HG02970 (cell line): ENCODE measurements around the gene CTDSPL.

Experiments
- ATAC-seq: cut with Tn5 transposase; IDR thresholded peaks from one replicate; pipeline ENCODE4 v1.9.1; 2021; ENCODE audit warnings: mild to moderate bottlenecking, moderate library complexity, moderate number of reproducible peaks; ENCODE audit not compliant: unreplicated experiment, low FRiP score

Gene CTDSPL

DNA sequence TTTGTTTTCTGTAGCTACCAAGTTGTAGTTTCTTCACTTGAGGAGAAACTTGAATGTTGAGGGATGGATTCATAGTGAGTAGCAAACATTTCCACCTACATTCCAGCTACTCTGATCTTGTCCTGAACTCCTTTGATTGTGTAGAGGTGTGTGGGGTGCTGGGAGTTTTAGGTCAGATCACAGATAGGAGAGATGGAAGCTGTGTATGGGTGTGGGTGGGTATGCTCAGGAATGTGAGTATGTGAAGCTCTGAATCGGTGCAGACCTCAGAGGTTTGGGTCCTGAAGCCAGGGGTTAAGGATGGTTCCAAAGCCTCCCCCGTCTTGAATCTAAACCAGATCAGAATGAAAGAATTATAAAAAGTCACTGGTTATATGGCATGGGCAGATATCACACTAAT lies 76.3 kb downstream of the CTDSPL start:
- no peak for ATAC-seq

DNA sequence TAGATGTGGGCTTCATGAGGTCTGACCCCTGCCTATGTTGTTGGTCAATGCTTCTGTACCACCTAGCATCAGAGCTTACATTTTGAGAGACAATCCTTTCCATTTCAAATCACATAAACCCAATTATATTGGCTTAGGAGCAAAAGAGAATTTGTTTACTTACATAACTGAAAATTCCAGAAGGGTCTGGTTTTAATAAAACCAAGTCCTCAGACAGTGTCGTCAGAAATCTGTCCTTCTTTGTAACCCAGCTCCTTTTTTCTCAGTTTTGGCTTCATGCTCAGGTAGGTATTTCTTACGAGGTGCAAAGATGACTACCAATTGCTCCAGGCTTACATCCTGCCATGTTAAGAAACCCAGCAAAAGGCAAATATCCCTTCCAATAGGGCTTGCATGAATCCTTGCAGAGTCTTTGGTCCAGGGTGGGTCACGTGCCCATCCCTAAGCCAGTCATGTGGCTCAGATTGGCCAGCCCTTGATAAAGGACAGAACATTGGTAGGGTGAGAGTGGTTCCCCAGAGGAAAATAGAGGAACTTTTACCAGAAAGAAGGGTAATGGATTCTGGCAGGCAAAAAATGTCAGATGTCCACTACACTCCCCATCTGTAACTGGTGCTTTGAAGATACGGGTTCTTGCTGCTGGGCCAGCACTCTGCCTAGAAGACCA lies 78.7 kb downstream of the CTDSPL start:
- no peak for ATAC-seq

DNA sequence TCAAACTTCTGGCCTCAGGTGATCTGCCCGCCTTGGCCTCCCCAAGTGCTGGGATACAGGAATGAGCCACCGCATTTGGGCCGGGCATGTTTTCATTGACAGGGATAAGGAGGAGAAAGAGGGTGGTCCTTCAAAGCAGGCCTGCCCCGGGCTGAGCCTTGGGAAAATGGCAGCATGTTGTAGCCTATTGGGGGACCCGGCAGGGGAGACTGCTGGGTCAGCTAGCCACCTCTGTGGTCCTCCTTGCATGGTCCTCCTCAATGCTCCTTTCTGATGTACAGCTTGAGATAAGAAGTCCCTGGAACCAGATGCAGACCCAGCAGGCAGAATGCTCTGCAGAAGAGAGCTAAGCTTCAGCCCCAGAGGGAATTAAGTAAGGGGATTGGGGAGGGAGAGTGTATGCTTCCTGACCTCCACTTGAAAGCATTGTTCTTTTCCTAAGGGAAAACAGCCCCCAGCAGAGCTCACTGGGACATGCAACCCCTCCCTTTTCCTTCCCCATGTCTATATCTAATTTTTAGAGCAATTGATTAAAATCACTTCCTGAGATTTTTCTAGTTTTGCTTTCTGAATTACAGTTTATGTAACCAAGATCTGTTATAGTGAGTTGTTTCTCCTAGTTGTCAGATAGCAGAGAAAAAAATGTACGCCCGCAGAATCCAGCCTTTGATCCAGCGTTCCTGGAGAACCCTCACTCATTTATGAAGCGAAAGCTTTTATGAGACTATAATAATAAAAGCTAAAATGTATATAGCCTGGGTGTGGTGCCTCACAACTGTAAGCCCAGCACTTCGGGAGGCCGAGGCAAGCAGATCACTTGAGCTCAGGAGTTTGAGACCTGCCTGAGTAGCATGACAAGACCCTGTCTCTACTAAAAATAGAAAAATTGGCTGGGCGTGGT lies 80.2 kb downstream of the CTDSPL start:
- no peak for ATAC-seq

DNA sequence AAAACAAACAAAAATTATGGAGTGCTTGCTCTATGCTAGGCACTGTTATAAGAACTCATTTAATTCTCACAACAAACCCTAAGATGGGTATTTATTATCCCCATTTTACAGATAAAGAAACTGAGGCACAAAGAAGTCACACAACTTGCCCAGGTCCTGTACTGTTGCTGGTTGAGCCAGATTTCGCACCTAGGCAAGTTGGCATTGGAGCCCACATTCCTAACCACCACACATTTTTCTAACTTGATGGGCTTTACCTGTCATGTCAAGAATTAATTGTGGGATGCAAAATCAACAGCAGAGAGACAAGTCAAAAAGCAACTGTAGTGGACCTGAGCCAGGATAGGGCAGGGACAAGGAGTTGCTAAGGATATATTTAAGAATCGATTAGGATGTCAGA lies 81.0 kb downstream of the CTDSPL start:
- no peak for ATAC-seq

DNA sequence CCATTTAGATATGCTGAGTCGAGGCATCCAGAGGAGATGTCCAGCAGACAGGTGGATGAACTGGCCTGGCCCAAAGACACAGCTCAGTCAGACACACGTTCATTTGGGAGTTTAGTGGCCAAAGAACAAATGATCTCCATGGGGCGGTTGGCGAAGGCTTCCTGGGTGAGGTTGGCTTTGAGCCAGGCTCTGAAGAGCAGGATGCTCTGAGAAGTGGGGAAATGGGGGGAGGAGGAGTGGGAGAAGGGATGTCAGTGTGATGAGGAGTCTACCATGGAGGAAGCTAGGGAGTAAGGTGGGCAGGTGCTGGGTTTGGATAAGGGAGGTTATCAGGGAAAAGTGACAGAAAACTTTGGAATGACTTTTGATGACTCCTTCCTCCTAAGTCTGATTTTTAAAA lies 81.4 kb downstream of the CTDSPL start:
- ATAC-seq, result no peak

DNA sequence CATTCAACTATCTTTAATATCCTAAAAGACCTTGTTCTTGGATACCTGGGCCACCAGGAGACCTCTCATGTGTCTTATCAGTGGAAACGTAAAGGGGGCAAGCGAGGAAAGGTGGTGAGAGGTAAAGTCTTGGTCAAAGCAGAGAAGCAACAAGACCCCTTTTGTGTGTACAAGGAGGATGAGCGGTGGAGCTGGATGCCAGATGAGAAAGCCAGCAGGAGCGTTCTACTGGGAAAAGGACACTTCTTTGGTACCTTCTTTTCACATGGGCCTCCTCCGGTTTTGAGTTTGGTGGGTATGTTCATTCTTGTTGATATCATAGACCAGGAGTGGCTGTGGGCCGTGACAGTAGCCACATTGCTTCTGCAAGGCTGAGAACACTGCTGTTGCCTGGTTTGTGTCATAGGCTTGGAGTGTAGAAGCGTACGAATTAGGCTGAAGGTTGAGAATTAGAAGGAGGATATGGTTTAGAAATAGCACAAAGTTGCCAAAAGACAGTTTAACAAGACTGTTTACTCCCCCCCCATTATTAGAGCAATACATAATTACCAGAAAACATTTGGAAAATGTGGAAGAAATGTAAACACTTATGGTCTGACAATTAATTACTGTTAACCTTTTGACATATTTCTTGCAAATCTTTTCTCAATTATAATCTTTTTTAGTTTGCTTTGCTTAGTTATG lies 82.1 kb downstream of the CTDSPL start:
- no peak for ATAC-seq

DNA sequence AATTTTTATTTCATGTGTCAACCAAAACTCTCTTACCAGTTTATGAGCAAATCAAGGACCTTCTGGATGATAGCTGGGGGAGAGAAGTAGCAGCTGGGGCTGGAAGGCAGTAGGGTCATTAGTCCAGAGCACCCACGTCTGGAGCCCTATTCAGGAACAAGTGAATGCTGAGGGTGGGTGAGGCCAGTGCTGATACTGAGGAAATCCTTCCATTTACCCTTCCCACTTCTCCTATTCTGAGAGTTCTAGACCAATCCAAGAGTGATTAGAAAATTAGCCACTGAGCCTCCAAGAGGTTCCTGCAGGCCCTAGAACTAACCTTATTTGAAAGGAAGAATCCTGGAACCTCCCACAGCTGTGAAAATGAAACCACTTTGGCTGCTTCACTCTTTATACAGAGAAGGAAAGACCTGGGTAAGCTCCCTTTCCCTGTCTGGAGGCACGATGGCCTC lies 82.7 kb downstream of the CTDSPL start:
- ATAC-seq, result no peak

DNA sequence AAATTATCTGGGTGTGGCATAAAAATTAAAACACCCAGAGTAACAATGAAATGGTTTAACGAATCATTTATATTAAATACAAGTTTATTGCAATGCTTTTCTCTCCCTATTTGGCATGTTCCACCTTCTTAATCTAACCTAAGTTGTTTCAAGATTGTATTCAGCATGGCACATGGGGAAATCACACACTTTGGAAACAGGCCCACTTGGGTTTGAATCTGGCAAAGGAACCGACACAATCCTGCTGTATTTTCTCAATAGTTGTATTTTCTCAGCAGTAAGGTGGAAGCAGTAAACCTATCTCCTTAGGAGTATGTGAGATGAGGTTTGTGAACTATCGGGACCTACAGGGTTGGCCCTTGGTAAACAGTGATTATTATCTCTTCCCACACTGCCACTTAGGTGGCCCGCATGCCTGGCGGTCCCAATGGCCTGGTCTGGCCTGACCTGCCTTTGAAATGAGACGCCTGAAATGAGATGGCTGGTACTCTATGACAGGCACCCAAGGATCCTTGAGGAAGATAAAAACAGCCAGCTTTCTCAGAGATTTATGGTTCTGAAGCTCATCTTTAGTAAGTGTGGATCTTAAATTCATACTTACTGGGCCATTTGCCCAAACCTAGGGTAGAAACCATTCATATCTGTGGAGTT lies 83.6 kb downstream of the CTDSPL start:
- no peak for ATAC-seq

DNA sequence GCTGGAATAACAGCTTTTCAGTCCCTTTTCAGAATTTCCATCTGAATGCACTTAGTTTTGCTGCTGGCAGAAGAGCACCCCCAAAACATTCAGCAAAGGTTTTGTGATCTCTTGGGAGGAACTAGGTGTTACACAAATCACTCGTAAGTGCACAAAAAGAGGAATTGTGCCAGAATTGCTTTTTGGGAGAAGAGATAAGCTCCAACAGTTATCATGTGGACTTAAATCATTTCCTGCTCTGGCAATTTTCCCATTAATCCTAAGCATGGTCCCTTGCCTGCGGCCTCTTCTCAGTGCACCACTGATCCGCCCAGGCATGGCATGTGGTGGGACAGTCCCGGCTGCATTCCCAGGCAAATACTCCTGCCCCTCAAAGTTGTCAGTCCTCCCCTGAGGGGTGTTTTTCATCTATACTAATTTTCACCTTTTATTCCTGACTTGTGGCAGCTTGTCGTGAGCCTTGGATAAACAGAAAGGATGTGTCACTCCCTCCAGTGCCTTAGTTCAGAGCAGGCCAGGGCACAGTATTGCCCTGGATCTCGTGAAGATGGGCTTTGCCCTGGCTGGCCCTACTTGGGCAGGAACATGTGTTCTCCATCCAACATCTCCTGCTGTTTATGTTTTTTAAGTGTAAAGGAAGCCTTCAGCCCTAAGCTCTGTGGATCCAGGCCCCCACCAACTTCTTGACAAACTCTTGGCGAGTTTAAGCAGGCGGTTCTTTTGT lies 84.3 kb downstream of the CTDSPL start:
- no peak for ATAC-seq

DNA sequence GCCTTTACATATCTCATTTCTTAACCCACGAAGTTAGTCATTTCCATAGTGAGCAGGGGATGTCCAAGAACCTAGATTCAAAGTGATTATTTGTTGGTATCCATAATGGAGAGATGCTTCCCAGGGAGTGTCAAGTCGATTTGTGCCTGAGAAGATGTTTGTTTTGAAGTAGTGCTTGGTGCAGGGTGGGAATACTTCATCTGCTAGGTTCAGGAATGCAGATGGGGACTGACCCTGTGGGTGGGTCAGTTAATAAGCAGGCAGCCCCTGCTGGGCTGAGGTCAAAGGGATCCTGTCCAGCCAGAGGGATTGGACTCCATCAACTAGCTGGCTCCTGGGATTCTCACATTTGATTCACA lies 84.8 kb downstream of the CTDSPL start:
- no peak for ATAC-seq

DNA sequence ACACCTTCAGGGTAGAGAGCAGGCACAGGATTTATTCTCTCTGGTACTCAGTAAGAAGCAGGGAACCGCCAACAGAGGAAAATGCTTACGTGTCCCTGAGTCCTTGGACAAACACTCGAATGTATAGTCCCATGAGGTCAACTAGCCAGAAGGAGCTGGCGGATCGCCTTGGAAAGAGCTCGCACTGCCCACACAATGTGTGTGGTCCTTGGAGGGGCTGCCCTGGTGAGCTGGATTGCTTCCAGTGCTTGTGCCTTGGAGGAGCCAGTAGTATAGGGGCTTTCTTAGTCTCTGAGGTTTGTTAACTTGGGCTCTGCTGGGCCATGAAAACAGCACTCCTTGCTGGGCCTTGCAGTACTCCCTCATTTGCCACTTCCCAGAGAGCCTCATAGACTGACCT lies 88.2 kb downstream of the CTDSPL start:
- no peak for ATAC-seq

DNA sequence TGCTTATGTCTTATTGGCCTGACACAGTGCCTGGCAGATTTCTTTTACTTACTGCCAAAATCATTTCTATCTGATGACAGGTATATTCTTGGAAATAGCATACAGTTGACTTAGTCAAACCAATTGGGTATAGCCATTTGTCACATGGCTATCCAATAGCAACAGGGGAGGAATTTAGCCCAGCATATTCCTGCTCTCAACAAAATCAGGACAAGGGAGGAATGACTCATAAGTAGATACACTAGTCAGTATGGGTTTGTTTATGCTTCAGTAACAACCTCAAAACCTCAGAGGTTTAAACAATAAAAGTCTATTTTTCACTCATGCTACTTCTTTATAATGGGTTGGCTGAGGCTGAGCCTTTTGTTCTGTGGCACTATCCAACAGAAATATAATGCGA lies 90.9 kb downstream of the CTDSPL start:
- no peak for ATAC-seq

DNA sequence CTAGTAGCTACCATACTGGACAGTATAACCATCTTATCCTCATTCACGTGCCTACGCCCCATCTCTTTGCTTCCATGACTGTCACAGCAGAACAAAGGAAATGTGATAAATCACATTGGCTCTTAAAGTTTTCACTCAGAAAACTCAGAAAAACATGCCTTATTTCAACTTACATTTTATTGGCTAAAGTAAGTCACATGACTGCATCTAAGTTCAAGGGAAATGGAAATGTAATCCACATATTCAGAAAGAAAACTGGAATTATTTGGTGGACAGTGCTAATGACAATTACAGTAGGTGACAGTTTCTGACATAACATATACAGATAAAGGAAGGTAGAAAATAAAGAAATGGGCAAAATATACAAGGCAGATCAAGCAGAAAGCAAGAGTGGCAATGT lies 91.5 kb downstream of the CTDSPL start:
- no peak for ATAC-seq

DNA sequence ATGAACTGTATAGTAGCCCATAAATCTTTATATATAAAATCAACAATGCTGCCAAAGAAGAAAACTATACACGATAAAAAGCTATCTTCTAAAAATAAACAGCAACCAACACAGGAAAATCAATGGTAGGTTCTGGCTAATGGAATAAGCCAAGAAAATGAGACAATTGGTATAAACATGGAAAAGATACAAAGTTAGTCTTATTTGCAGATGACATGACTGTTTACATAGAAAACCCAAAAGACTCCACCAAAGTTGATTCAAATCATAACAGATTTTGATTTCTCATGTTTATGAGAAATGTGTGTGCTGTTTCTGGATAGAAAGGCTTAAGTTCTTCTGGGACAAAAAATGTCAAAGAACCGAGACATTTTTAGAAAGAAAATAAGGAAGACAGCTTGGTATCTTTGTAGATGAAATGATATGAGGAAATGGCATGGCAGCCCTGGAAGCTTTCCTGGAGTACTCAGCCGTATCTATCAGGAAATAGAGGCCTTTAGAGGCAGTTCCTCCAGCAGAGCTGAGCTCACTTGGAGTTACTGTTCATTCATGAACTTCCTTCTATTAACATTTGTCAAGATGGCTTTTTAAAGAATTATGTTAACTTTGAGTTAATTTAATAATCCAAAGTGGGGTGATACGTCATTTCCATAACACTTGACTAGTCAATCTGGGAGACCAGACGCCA lies 92.2 kb downstream of the CTDSPL start:
- no peak for ATAC-seq

DNA sequence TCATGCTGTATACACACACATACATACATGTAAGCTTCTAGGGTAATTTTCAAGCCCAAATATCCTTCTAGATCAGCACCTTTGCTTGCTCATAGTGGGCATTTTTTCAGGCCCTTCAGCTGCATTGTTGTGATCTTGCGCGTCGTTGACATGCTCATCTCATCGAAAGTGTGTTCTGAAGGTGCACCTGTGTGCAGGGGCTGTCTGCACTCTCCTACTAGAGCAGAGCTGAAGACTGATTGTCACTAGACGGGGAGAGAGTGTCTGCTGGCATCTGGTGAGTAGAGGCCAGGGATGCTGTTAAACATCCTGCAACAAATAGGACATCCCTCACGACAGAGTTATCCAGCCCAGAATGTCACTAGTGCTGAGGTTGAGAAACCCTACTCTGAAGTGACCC lies 93.2 kb downstream of the CTDSPL start:
- no peak for ATAC-seq

DNA sequence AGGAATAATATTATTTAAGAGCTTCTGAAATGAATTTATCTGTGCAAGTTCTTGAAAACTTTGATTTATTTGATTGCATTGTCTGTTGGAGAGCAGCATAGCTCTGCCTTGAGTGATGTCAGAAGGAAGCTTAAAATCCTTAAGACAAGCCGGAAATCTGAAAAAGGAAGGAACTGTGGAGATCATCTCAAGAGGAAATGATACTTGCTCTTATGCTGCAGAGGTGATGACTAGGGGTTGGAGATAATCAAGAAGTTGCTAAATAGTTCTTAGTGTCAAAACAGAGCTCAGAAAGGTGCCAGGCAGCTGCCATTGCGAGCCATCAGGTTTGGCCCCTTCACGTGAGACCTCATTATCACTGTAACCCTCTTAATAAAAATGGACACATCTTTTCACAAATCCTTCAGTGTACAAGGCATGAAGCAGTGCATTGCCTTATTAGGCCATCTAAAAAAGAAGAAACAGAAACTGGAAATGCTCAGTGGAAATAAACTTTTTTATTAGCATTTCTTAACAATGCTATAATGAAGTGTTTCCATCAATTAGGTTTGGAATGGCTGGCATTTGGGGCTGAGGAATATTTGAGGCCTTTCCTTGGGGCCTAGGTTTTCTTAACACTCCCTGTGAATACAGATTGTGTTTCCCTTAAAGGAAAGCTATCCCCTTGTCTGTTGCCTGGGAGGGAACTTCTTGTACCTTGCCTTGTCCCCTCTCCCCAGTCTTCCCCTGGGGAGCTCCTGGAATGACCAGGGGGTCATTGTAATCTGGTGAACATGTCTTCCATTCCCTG lies 94.4 kb downstream of the CTDSPL start:
- no peak for ATAC-seq

DNA sequence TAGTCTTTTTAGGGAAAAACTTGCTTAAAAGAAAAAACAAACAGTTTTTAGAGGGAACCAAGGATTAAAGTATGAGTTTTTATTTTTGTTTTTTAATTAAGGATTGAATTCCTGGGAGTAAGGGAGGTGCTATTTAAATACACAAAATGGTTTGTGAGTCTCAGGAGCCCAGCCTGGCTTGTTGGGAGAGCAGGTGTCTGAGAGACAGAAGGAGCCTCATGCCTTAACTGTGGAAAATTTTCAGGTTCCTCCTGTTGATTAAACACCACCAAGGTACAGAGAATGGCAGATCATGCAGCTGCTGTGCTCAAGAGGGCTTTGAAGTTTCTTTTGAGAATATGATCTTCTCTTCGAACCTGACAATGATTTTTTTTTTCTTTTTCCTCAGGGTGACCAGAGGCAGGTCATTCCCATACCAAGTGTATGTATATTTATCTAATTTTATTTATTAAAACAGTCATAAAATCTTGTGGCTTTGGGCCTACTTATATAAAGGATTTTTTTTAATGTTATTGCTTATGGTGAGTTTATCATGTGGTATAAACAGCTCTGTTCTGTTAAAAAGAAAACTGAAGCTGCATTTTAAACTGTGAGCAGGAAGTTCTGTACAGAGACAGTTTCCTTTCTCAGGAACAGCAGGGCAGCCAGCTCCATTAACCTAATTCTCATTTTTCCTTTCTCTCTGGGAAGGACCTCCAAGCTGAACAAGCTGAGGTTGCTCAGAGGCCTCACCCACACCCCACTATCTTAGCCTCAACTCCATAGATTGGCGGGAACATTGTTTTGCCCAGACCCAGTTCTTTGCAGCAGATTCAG lies 95.3 kb downstream of the CTDSPL start:
- ATAC-seq, result no peak

DNA sequence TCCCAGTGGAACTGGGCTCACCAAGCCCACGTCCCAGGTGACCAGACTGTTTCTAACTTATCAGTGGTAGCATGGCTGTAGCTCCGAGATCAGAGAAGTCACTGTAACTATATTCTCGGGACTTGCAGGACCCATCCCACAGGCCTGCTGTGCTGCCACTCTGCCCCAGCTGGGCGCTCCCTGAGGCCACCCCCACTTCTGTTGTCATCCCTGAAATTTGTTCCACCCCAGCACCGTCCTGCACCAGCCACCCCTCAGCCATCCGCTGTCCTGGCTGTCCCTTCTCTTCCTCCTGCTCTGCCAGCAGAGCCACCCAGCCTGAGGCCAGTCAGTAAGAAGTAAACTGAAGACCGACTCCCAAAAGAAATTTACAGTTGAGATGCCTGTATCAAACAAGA lies 95.9 kb downstream of the CTDSPL start:
- no peak for ATAC-seq
